B cell (primary cell): ENCODE results near the gene EHBP1L1.

Source experiments
- EZH2 ChIP-seq: IDR thresholded peaks from 2 replicates; pipeline ENCODE4 v1.6.1; 2012; ENCODE audit warnings: borderline replicate concordance, low read depth, mild to moderate bottlenecking, moderate library complexity, low read length; ENCODE audit not compliant: insufficient read depth, poor library complexity, severe bottlenecking
- TF ChIP-seq, protein P1 (sequence below): fragments of 200-600 bp; IDR thresholded peaks from one replicate; pipeline ENCODE4 v1.8.0; 2022; ENCODE audit warnings: antibody characterized with exemption, mild to moderate bottlenecking

DNA sequence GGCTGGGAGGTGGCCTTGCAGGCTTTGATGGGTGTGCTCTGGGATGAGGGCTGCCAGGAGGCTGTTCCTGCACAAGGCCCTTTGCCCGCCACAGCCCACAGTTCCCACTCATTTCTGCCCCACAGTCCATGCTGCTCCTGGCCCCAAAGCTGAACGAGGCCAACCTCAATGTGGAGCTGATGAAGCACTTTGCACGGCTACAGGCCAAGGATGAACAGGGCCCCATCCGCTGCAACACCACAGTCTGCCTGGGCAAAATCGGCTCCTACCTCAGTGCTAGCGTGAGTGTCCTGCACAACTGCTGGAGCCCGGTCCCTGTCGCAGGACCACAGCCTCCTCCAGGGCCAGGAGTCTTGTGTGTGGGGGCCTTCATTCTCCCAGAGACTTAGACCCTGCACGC is 40.8 kb upstream of the EHBP1L1 start:
- TF ChIP-seq, protein P1, sequence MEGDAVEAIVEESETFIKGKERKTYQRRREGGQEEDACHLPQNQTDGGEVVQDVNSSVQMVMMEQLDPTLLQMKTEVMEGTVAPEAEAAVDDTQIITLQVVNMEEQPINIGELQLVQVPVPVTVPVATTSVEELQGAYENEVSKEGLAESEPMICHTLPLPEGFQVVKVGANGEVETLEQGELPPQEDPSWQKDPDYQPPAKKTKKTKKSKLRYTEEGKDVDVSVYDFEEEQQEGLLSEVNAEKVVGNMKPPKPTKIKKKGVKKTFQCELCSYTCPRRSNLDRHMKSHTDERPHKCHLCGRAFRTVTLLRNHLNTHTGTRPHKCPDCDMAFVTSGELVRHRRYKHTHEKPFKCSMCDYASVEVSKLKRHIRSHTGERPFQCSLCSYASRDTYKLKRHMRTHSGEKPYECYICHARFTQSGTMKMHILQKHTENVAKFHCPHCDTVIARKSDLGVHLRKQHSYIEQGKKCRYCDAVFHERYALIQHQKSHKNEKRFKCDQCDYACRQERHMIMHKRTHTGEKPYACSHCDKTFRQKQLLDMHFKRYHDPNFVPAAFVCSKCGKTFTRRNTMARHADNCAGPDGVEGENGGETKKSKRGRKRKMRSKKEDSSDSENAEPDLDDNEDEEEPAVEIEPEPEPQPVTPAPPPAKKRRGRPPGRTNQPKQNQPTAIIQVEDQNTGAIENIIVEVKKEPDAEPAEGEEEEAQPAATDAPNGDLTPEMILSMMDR: no peak
- TF ChIP-seq EZH2: no peak
